Transverse colon (tissue), 4 donors: ENCODE data around the gene IKZF1. TPM values are rescaled to one million over a fixed set of nuclear protein-coding genes. Genes with fewer than 3 reads are reported as not detected.

Experiments
- DNase-seq: peaks from one replicate; pipeline ENCODE4 v3.0.0-alpha.2; 2019
- H3K27ac ChIP-seq, 4 donors: fragments of 200-600 bp; sonication (generic); 2 replicates each; pipeline ENCODE4 v1.5.1; 2016 to 2018; ENCODE audit warnings: inconsistent platforms in 4 of 4
- H3K27me3 ChIP-seq: fragments of 200-600 bp; sonication (generic); 2 replicates; pipeline ENCODE4 v1.5.1; 2017; ENCODE audit warnings: inconsistent platforms
- H3K36me3 ChIP-seq, 4 donors: fragments of 200-600 bp; sonication (generic); 2 replicates each; pipeline ENCODE4 v1.5.1; 2017 to 2019; ENCODE audit warnings: inconsistent platforms in 4 of 4
- H3K4me1 ChIP-seq, 4 donors: fragments of 200-600 bp; sonication (generic); 2 replicates each; pipeline ENCODE4 v1.5.1; 2017 to 2020; ENCODE audit warnings: inconsistent platforms in 4 of 4
- H3K4me3 ChIP-seq, 4 donors: fragments of 200-600 bp; sonication (generic); 1 replicate in 1 of 4; 2 replicates in 3 of 4; pipeline versions ENCODE4 v1.5.1 to v1.6.1; 2017 to 2019; ENCODE audit warnings: inconsistent platforms in 4 of 4
- H3K9me3 ChIP-seq, 2 donors: fragments of 200-600 bp; sonication (generic); 2 replicates each; pipeline ENCODE4 v1.5.1; 2017 to 2019; ENCODE audit warnings: inconsistent platforms in 2 of 2
- EP300 ChIP-seq: sonication (generic); formaldehyde crosslinking; IDR thresholded peaks from one replicate; pipeline ENCODE4 v1.6.1; 2017; ENCODE audit warnings: antibody characterized with exemption, low read depth
- POLR2A ChIP-seq: fragments of 450-650 bp; IDR thresholded peaks from one replicate; pipeline ENCODE4 v1.6.1; 2016; ENCODE audit warnings: antibody characterized with exemption, mild to moderate bottlenecking, moderate library complexity
- POLR2AphosphoS5 ChIP-seq, 3 donors: sonication (generic); formaldehyde crosslinking; IDR thresholded peaks; one replicate each; pipeline ENCODE4 v1.6.1; 2016; ENCODE audit warnings: antibody characterized with exemption in 3 of 3
- WGBS, 2 donors: methylation state at CpG; one replicate each; pipeline ENCODE4 v1.1.5; 2018; ENCODE audit warnings: low coverage in 1 of 2; 5-methylcytosine and 5-hydroxymethylcytosine counted together
- in situ Hi-C, 4 donors: fragments of 200-750 bp; cut with MboI; loops; one replicate each; pipeline versions ENCODE4 v1.15.0 to v1.15.1; 2017; ENCODE audit warnings: low sequenced_read_pairs in 3 of 4, low pct_ligation_motif_present in 1 of 4, low pct_unique_long_range_greater_than_20kb in 1 of 4
- intact Hi-C: fragments of 100-400 bp; cut with DNase I; formaldehyde crosslinking; loops from one replicate; pipeline ENCODE4 v1.15.1; 2023; ENCODE audit warnings: low total_unique reads
- total RNA-seq, 4 donors: library from RNA; depleted of rRNA; stranded (reverse); fragments of >200 nt; gene quantifications; one replicate each; pipeline ENCODE4 v1.1.0, GENCODE V29; 2016
- TF ChIP-seq, protein P1 (sequence below), 5 experiments: fragments of 200-600 bp in 3 of 5; fragments of 450-650 bp in 2 of 5; sonication (generic) in 3 of 5; IDR thresholded peaks; 1 replicate in 2 of 5; 2 replicates in 3 of 5; pipeline ENCODE4 v1.5.1; 2016 to 2017; ENCODE audit warnings: antibody characterized with exemption in 5 of 5, inconsistent platforms in 3 of 5, mild to moderate bottlenecking in 2 of 5, moderate library complexity in 1 of 5

IKZF1 gene
- total RNA-seq, 4 donors from 2014 or later, result 9.2 to 116 (median 29.1) TPM

DNA sequence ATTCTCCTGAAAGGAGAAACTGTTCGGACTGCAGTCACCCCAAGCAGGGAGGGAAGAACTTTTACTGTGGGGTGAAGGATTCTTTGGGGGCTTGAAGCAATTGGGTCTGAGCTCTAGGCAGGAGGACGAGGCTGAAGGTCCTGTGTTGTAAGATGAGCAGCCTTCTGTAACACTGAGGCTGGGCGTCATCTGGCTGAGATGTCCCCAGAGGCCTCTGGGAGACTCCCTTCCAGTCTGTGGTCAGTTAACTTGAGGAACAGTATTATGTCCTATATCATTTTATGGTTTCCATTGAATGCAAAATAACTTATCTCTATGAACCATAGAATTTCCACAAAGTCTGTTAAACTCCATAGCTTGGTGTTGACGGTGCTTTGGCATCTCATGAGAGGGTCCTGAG, 119.3 kb downstream of the IKZF1 start:
- no peak for TF ChIP-seq POLR2AphosphoS5 (IDR thresholded peaks at IDR 0.05)
- no peak for TF ChIP-seq POLR2A
- TF ChIP-seq, protein P1, sequence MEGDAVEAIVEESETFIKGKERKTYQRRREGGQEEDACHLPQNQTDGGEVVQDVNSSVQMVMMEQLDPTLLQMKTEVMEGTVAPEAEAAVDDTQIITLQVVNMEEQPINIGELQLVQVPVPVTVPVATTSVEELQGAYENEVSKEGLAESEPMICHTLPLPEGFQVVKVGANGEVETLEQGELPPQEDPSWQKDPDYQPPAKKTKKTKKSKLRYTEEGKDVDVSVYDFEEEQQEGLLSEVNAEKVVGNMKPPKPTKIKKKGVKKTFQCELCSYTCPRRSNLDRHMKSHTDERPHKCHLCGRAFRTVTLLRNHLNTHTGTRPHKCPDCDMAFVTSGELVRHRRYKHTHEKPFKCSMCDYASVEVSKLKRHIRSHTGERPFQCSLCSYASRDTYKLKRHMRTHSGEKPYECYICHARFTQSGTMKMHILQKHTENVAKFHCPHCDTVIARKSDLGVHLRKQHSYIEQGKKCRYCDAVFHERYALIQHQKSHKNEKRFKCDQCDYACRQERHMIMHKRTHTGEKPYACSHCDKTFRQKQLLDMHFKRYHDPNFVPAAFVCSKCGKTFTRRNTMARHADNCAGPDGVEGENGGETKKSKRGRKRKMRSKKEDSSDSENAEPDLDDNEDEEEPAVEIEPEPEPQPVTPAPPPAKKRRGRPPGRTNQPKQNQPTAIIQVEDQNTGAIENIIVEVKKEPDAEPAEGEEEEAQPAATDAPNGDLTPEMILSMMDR (IDR thresholded peaks at IDR 0.05), result no peak
- no peak for TF ChIP-seq EP300
- in situ Hi-C loops, result loop anchor here in 1 of 4 donors (10.0 to 25.0 kb wide), 2 partner anchors 212 to 279 kb away; no protein-coding TSS in a partner anchor

DNA sequence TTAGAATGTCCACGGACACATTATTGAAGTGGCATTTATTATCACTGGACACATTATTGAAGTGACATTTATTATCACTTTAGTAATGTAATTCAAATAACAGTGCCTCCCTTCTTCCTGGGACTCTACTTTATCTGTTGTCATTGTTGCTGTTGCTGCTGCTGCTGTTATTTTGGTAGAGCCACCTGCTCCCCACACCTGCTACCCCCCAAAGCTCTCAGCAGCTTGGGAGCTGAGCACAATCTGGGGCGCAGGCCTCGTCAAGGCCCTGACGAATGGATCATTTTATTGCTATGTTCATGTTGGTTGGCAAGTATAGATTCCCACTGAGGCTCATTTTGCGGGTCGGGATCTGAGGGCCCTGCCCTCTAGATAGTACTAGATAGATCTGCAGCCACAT, 120.8 kb downstream of the IKZF1 start:
- H3K9me3 ChIP-seq, result no peaks in the 10 kb centered on the region
- intact Hi-C loops (no loop called here), in situ Hi-C loops (loop anchor here in 1 of 4 donors (10.0 kb wide), 1 partner anchor 281 kb away; no protein-coding TSS in a partner anchor)
- H3K36me3 ChIP-seq, result no peaks in the 10 kb centered on the region
- WGBS, 2 donors, result 94 to 96% methylated on average over 5 to 6 of the region's 6 CpGs
- no peak overlapping the region for H3K4me3 ChIP-seq
- no peak for DNase-seq
- no peak overlapping the region for H3K27ac ChIP-seq
- H3K27me3 ChIP-seq, result no peaks in the 10 kb centered on the region
- TF ChIP-seq, protein P1 (IDR thresholded peaks at IDR 0.05), result no peak
- TF ChIP-seq POLR2A (no peak), POLR2AphosphoS5 (IDR thresholded peaks at IDR 0.05) (no peak)
- H3K4me1 ChIP-seq, result no peaks in the 10 kb centered on the region

More for the DNA sequence above, 119.3 kb downstream of the IKZF1 start:
- no peaks in the 10 kb centered on the region for H3K36me3 ChIP-seq
- no peak overlapping the region for H3K4me3 ChIP-seq
- WGBS, 2 donors, result 68 to 90% methylated on average over 2 to 4 of the region's 4 CpGs
- intact Hi-C loops, result no loop called here
- DNase-seq, result no peak
- no peak overlapping the region for H3K27ac ChIP-seq
- H3K27me3 ChIP-seq, result no peaks in the 10 kb centered on the region
- H3K9me3 ChIP-seq, result no peaks in the 10 kb centered on the region
- H3K4me1 ChIP-seq, result no peaks in the 10 kb centered on the region

DNA sequence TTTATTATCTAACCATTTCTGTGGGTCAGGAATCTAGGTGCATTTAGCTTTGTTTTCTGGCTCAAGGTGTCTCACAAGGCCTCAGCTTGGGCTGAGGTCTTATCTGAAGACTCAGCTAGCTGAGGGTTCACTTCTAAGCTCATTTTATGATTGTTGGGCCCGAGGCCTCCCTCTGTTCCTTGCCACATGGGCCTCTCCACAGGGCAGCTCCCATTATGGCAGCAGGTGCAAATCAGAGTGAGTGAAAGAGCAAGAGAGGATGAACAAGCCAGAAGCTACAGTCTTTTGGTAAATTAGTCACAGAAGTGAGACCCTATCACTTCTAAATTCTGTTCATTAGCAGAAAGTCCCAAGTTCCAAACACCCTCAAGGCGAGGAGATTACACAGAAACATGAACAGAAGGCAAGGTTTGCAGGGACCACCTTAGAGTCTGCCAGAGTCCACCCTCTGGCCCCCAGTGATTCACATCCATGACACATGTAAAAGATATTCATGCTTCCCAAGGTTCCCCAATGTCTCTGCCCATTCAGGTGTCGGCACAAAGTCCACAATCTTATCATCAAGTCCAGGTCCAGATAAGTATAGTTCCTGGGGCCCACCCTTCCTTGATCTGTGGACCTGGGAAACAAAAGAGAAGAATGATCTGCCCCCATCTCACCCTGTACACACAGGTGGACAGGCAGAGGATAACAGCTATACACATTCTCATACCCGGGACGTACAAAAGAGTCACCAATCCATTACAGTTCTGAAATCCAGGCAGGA, 121.9 kb downstream of the IKZF1 start:
- Histone ChIP-seq H3K9me3 (no peaks in the 10 kb centered on the region), H3K4me3 (no peak overlapping the region), H3K4me1 (no peaks in the 10 kb centered on the region), H3K27ac (no peak overlapping the region), H3K36me3 (no peaks in the 10 kb centered on the region), H3K27me3 (no peaks in the 10 kb centered on the region)
- TF ChIP-seq POLR2AphosphoS5 (IDR thresholded peaks at IDR 0.05), result no peak
- TF ChIP-seq EP300, result no peak
- no peak for TF ChIP-seq POLR2A
- TF ChIP-seq, protein P1 (IDR thresholded peaks at IDR 0.05), result no peak
- intact Hi-C loops (no loop called here), in situ Hi-C loops (loop anchor here in 1 of 4 donors (10.0 kb wide), 1 partner anchor 282 kb away; no protein-coding TSS in a partner anchor)
- no peak for DNase-seq
- 85% methylated on average over 5 of the region's 5 CpGs; no CpG with 5 or more reads in 1 of the 2 donors for WGBS, 2 donors

DNA sequence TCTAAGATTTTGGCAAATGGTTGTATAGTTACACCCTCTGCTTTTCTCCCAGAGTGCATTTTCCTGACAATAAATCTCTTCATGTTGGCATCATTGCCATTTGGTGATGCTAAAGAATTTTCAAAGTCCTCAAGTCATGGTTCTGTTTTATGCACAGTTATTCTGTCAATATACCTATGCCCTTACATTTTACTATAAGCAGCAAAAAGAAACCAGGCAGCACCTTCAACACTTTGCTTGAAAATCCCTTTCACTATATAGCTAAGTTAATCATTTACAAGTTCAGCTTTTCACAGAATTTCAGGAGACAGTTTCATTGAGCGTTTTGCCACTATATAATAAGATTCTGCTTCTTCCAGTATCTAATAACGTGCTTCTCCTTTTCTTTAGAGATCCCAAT, 123.0 kb downstream of the IKZF1 start:
- Histone ChIP-seq H3K27ac (no peak overlapping the region), H3K36me3 (no peaks in the 10 kb centered on the region), H3K4me1 (no peaks in the 10 kb centered on the region), H3K4me3 (no peak overlapping the region), H3K9me3 (no peaks in the 10 kb centered on the region), H3K27me3 (no peaks in the 10 kb centered on the region)
- intact Hi-C loops, result no loop called here
- no peak for DNase-seq
- in situ Hi-C loops, result loop anchor here in 1 of 4 donors (10.0 kb wide), 1 partner anchor 283 kb away; no protein-coding TSS in a partner anchor
- WGBS, 2 donors, result 81 to 84% methylated on average over 2 of the region's 2 CpGs
- TF ChIP-seq EP300 (no peak), POLR2A (no peak), POLR2AphosphoS5 (IDR thresholded peaks at IDR 0.05) (no peak)
- TF ChIP-seq, protein P1 (IDR thresholded peaks at IDR 0.05), result no peak
